ENCODE data around the gene RAB24.
"Not testable (repeated sequence)": the region's sequence is repeated elsewhere in the genome, so short reads cannot be mapped to it uniquely, and the experiment has no call there.

The RAB24 gene

DNA sequence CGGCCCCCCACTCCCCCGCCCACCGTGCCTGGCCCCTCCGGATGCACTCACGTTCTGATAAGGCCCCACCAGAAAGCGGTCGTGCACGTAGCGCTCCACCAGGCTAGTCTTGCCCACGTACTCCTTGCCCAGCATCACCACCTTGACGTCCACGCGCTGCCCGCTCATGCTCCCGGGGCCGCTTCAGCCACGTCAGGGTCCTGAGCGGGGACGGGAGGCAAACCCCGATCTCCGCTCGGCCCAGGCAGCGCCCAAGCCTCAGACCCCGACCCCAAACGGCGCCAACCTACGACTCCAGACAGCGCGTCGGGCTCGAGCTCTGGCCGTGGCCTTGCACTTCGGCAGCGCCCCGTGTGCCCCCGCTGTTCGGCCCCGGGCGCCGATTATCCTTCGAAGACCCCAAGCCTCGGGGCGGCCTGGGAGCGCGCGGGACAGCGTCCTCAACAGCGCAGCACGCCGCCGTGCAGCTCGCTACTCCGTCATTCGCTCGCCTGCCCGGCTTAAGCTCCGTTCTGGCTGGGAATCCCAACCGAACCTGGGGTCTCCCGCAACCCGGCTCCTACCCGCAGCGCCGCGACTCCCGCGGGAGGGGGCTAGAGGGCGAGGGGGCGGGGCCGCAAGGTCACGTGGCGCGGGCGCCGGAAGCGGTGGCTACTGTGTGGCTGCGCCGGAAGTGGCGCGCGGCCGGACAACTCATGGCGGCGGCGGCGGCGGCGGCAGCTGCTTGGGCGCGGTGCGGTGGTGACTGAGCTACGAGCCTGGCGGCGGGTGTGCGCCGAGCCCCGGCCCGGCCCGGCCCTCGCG is at the start of gene RAB24, which contains the start of gene PRELID1:
Gene RAB24, minus strand, starts transcription at position 599 of the 804 bp plus-strand sequence. Its CDS starts 431 bp downstream, at position 168.
Gene PRELID1, plus strand, starts transcription at position 679 of the 804 bp plus-strand sequence. CDS start 187 bp downstream, outside the sequence.
- DNase-seq (ENCODE audit: low spot score), result peak; percentile 96

GRCh38 chr5:177353093-177353492 is 49.6 kb upstream of the RAB24 start:
- DNase-seq (ENCODE audit: low spot score), result no peak

DNA sequence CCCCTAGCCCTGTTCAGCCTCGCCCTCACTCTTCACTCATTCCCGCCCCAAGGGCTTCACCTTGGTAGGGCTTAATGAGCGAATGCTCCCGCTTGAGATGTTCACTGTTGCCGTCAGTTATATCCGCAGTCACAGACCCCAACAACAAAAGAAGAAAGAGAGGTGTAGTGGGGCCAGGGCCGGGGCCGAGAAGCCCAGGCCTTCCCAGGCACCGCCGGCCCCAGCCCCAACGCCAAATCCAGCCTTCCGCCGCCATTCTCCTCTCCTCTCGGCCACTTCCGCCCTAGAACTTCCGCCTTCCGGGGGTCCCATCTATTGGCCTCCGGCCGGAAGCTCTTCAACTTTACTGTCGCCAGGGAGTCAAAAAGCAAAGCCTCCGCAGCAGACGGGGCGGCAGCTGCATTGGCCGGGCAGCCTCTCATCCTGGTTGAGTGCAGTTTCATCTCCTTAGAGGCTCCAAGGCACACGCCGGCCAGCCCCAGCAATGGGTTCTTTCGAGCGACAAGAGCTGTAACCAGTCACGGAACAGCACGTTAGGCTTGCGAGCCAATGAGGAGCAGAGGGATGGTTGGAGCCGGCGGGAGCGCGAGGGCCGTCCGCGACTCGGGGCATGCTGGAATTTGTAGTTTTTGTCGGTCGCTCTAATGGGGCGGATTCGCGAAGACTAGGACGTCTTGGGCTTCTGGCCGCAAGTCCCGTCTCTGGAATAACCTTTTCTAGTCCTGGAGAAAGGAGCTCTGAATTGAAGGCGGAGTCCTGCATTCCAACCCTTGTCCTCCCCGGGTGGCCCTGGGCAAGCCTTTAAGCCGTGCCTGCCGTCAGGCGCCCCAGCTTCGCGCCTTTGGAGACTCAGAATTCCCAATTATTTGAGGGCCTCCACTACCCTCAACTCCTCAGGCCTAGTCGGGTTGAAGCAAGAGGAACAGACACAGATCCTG is 48.1 kb upstream of the RAB24 start, which contains the start of gene LMAN2:
Gene LMAN2, minus strand, starts transcription at position 277 of the 938 bp plus-strand sequence. Its CDS starts 21 bp downstream, at position 256.
- DNase-seq (ENCODE audit: low spot score), result peak; percentile 97

DNA sequence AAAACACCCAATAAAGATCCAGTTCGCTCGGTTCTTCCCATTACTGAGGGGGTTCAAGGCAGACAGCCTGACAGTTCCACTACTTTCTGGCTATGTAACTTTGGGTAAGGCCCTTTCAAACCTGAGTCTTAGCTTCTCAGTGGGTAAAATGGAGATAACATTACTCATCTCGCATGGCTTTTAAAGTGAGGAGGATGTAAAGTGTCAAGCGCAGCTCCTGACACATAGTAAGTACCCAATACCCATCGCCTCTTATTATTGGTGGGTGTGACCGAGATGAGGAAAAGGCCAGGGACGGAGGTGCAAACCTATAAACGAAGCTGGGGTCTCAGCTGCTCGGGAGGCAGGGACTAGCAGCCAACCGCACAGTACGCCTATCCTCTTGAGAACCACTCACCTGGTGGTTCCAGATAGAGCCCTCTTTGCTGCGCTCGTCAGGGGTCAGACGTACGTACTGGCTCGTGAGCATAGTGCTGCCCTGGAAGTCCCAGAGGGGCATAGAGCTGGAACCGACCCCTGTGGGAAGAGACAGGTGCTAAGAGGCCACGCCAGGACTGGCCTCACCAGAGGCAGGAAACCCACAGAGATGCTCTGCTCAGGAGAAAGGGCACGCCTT is 47.4 kb upstream of the RAB24 start:
- no peak for DNase-seq (ENCODE audit: low spot score)

DNA sequence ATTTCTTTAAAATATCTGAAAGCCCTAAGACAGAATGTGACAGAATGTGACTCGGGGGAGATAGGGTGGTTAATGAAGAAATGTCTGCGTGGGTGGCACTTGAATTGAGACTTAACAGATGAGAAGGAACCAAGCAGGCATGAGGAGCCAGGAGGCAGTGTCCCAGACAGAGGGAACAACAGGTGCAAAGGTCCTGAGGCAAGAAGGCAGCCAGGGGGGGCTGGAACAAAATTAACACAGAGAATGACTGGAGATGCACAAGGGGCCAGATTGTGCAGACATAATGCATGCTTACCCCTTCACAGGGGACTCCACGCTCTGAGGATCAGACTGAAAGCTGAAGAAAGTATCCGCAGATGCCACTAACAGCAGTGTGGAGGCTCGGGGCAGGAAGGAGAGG is 46.2 kb upstream of the RAB24 start:
- no peak for DNase-seq (ENCODE audit: low spot score)

DNA sequence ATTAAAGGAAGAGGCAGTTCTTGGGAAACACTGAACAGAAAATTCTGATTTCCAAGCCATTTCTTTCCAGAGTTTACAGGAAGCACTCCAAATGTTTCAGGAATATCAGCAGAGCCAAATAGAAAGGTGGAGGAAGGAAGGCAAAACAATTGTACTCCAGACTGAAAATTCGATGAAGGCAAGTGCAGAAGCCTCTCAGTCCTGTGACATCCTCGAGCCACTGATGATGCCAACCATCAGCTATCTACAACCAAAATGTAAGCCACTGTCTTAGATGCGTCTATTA is 45.8 kb upstream of the RAB24 start:
- no peak for DNase-seq (ENCODE audit: low spot score)

GRCh38 chr5:177347699-177348098 is 44.2 kb upstream of the RAB24 start:
- DNase-seq (ENCODE audit: low spot score), result no peak

DNA sequence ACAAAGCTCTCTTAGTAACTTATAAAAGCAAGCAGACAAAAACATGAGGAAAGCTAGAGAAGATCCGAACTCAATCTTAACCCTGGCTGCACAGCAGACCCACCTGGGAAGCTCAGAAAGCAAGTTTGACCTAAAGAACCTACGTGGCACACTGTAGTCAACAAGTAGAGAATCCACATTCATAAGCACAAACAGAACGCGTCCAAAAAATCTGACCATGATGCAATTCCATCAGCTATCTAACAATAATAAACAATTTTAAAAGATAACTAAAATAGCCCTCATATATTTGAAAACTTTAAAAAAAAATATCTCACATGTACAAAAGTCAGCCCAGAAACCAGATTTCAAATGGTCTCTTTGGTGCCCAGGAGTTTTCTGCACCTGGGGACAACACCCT is 43.3 kb upstream of the RAB24 start:
- no peak for DNase-seq (ENCODE audit: low spot score)

GRCh38 chr5:177344891-177345290 is 41.4 kb upstream of the RAB24 start:
- DNase-seq (ENCODE audit: low spot score), result no peak

DNA sequence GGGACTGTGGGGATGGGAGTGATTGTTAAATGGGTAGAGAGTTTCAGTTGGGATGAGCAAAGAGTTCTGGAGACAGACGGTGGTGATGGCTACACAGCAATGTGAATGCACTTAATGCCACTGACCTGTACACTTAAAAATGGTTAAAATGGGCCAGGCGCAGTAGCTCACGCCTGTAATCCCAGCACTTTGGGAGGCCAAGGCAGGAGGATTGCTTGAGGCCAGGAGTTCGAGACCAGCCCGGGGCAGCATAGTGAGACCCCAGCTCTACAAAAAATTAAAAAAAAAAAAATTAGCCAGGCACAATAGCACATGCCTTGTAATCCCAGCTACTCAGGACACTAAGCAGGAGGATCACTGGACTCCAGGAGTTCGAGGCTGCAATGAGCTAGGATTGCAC is 40.3 kb upstream of the RAB24 start:
- DNase-seq (ENCODE audit: low spot score), result no peak

DNA sequence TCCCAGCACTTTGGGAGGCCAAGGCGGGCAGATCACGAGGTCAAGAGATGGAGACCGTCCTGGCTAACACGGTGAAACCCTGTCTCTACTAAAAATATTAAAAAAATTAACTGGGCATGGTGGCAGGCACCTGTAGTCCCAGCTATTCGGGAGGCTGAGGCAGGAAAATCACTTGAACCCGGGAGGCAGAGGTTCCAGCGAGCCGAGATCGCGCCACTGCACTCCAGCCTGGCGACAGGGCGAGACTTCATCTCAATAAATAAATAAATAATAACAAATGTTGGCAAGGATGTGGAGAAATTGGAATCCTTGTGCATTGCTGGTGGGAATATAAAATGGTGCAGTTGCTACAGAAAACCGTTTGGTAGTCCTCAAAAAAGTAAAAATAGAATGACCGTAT is 39.5 kb upstream of the RAB24 start:
- not testable (repeated sequence) for DNase-seq (ENCODE audit: low spot score)

- DNase-seq (ENCODE audit: low spot score), result no peak
These were observed 35.7 kb upstream of the RAB24 start for GRCh38 chr5:177339107-177339638.

GRCh38 chr5:177338251-177339106 is 35.0 kb upstream of the RAB24 start:
- DNase-seq (ENCODE audit: low spot score), result no peak

- DNase-seq (ENCODE audit: low spot score), result no peak
These were observed 33.3 kb upstream of the RAB24 start for GRCh38 chr5:177336603-177337494.

DNA sequence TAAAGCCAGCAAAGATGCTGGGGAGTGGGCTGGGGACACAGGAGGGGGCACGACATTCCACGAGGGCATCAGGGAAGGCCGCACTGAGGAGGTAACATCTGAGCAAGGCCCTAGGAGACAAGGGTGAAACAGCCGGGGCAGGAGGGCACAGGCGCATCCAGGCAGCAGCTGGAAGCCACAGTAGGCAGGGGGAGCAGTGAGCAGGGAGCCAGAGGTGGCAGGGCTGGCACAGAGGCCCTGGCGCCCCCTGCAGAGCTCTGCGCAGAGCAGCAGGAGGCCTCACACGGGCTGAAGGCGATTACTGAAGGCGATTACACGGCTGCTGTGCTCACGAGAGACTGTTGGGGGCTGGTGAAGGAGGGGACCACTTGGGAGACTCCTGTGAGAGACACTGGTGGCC is 32.6 kb upstream of the RAB24 start:
- DNase-seq (ENCODE audit: low spot score), result no peak

DNA sequence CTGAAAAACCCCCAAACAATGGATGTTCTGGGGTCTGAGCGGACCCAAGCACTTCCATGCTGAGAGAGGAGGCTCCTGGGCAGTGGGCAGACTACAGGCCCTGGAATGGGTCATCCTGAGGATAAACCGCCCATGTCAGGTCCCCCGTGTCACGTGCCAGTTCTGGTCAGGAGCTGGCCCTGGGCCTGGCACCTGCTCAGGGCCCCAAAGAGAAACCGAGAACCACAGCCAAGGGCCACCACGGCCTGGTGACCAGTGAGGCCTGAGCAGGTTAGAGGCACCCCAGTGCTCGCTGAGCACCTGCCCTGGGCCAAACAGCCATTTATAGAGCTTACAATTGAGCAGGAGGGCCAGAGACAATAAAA is 32.2 kb upstream of the RAB24 start:
- DNase-seq (ENCODE audit: low spot score), result no peak

GRCh38 chr5:177334781-177335700 is 31.5 kb upstream of the RAB24 start:
- no peak for DNase-seq (ENCODE audit: low spot score)

DNA sequence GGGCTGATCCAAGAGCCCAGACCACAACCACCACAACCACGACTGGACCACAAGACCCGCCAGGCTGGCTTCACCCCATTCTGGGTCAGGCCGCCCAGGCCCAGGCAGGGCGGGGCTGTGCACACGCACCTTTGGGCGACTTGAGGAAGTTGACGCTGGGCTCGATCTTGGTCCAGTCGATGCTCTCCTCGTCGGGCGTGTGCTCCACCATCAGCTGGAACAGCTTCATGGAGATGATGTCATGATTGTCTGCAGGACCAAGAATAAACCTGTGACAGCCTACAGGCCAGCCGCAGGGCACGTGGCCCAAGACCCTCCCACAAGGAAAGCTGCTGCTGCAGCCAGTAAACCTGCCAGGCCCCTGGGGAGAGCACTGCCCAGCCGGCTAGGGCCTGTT is 30.6 kb upstream of the RAB24 start:
- no peak for DNase-seq (ENCODE audit: low spot score)

All from AG20443 (cell line).